ENCODE measurements around the gene DIPK1B.
"Not testable (repeated sequence)": the region's sequence is repeated elsewhere in the genome, so short reads cannot be mapped to it uniquely, and the experiment has no call there.

The DIPK1B gene

GRCh38 chr9:136748201-136748600 lies 35.8 kb downstream of the DIPK1B start, which contains the start of gene LCN6:
Gene LCN6, minus strand, starts transcription at chr9:136748525. Its CDS starts 42 bp downstream, at chr9:136748483.
- H3K27ac ChIP-seq (ENCODE audit: low read depth, low read length) = no peak within 1 kb of the TSS
- no peak within 1 kb of the TSS for H3K9ac ChIP-seq (ENCODE audit: low read length)
- H3K4me3 ChIP-seq (ENCODE audit: low read depth in 1 of 2, low read length in 2 of 2) = no peak within 1 kb of the TSS
- no peaks in the 10 kb centered on the region for H3K9me3 ChIP-seq (ENCODE audit: low read length)
- H3K36me3 ChIP-seq (ENCODE audit: insufficient read depth, low read length) = no peaks in the 10 kb centered on the region
- no peaks in the 10 kb centered on the region for H3K4me1 ChIP-seq (ENCODE audit: insufficient read depth, low read length)
- H3K27me3 ChIP-seq (ENCODE audit: control insufficient read depth in 1 of 2, insufficient read depth in 2 of 2, low read length in 2 of 2) = peaks cover 7 to 16% of the 10 kb centered on the region in 2 donors

- H3K36me3 ChIP-seq (ENCODE audit: insufficient read depth, low read length) = no peaks in the 10 kb centered on the region
- peaks cover 0 to 9% of the 10 kb centered on the region in 2 donors for H3K27me3 ChIP-seq (ENCODE audit: control insufficient read depth in 1 of 2, insufficient read depth in 2 of 2, low read length in 2 of 2)
- no peak overlapping the region for H3K27ac ChIP-seq (ENCODE audit: low read depth, low read length)
- no peak overlapping the region for H3K4me3 ChIP-seq (ENCODE audit: low read depth in 1 of 2, low read length in 2 of 2)
- no peaks in the 10 kb centered on the region for H3K9me3 ChIP-seq (ENCODE audit: low read length)
- no peaks in the 10 kb centered on the region for H3K4me1 ChIP-seq (ENCODE audit: insufficient read depth, low read length)
- no peak overlapping the region for H3K9ac ChIP-seq (ENCODE audit: low read length)
Measured at GRCh38 chr9:136748666-136749611, 36.6 kb downstream of the DIPK1B start.

GRCh38 chr9:136750526-136750925 lies 38.2 kb downstream of the DIPK1B start:
- no peaks in the 10 kb centered on the region for H3K36me3 ChIP-seq (ENCODE audit: insufficient read depth, low read length)
- no peak overlapping the region for H3K4me3 ChIP-seq (ENCODE audit: low read depth in 1 of 2, low read length in 2 of 2)
- peaks cover 0 to 5% of the 10 kb centered on the region in 2 donors for H3K27me3 ChIP-seq (ENCODE audit: control insufficient read depth in 1 of 2, insufficient read depth in 2 of 2, low read length in 2 of 2)
- H3K4me1 ChIP-seq (ENCODE audit: insufficient read depth, low read length) = no peaks in the 10 kb centered on the region
- H3K27ac ChIP-seq (ENCODE audit: low read depth, low read length) = no peak overlapping the region
- no peaks in the 10 kb centered on the region for H3K9me3 ChIP-seq (ENCODE audit: low read length)
- no peak overlapping the region for H3K9ac ChIP-seq (ENCODE audit: low read length)

- no peak overlapping the region for H3K9ac ChIP-seq (ENCODE audit: low read length)
- H3K27me3 ChIP-seq (ENCODE audit: control insufficient read depth in 1 of 2, insufficient read depth in 2 of 2, low read length in 2 of 2) = peaks cover 0 to 5% of the 10 kb centered on the region in 2 donors
- H3K27ac ChIP-seq (ENCODE audit: low read depth, low read length) = no peak overlapping the region
- H3K4me3 ChIP-seq (ENCODE audit: low read depth in 1 of 2, low read length in 2 of 2) = no peak overlapping the region
- H3K9me3 ChIP-seq (ENCODE audit: low read length) = no peaks in the 10 kb centered on the region
- no peaks in the 10 kb centered on the region for H3K4me1 ChIP-seq (ENCODE audit: insufficient read depth, low read length)
- no peaks in the 10 kb centered on the region for H3K36me3 ChIP-seq (ENCODE audit: insufficient read depth, low read length)
Measured at GRCh38 chr9:136751244-136751643, 38.9 kb downstream of the DIPK1B start.

- Histone ChIP-seq H3K9me3 (ENCODE audit: low read length) (no peaks in the 10 kb centered on the region), H3K9ac (ENCODE audit: low read length) (no peak overlapping the region), H3K27me3 (ENCODE audit: control insufficient read depth in 1 of 2, insufficient read depth in 2 of 2, low read length in 2 of 2) (peaks cover 0 to 5% of the 10 kb centered on the region in 2 donors), H3K4me3 (ENCODE audit: low read depth in 1 of 2, low read length in 2 of 2) (no peak overlapping the region), H3K4me1 (ENCODE audit: insufficient read depth, low read length) (no peaks in the 10 kb centered on the region), H3K36me3 (ENCODE audit: insufficient read depth, low read length) (no peaks in the 10 kb centered on the region), H3K27ac (ENCODE audit: low read depth, low read length) (no peak overlapping the region)
Measured at GRCh38 chr9:136751814-136752213, 39.4 kb downstream of the DIPK1B start.

- Histone ChIP-seq H3K9ac (ENCODE audit: low read length) (no peak overlapping the region), H3K4me1 (ENCODE audit: insufficient read depth, low read length) (no peaks in the 10 kb centered on the region), H3K27me3 (ENCODE audit: control insufficient read depth in 1 of 2, insufficient read depth in 2 of 2, low read length in 2 of 2) (peaks cover 0 to 10% of the 10 kb centered on the region in 2 donors), H3K27ac (ENCODE audit: low read depth, low read length) (no peak overlapping the region), H3K9me3 (ENCODE audit: low read length) (no peaks in the 10 kb centered on the region), H3K4me3 (ENCODE audit: low read depth in 1 of 2, low read length in 2 of 2) (no peak overlapping the region), H3K36me3 (ENCODE audit: insufficient read depth, low read length) (no peaks in the 10 kb centered on the region)
Measured at GRCh38 chr9:136753371-136754058, 41.1 kb downstream of the DIPK1B start.

- Histone ChIP-seq H3K27ac (ENCODE audit: low read depth, low read length) (no peak overlapping the region), H3K9me3 (ENCODE audit: low read length) (no peaks in the 10 kb centered on the region), H3K4me1 (ENCODE audit: insufficient read depth, low read length) (no peaks in the 10 kb centered on the region), H3K27me3 (ENCODE audit: control insufficient read depth in 1 of 2, insufficient read depth in 2 of 2, low read length in 2 of 2) (peaks cover 0 to 10% of the 10 kb centered on the region in 2 donors), H3K9ac (ENCODE audit: low read length) (no peak overlapping the region), H3K36me3 (ENCODE audit: insufficient read depth, low read length) (no peaks in the 10 kb centered on the region), H3K4me3 (ENCODE audit: low read depth in 1 of 2, low read length in 2 of 2) (no peak overlapping the region)
Measured at GRCh38 chr9:136754059-136754572, 41.7 kb downstream of the DIPK1B start.

- Histone ChIP-seq H3K27me3 (ENCODE audit: control insufficient read depth in 1 of 2, insufficient read depth in 2 of 2, low read length in 2 of 2) (peaks cover 0 to 10% of the 10 kb centered on the region in 2 donors), H3K36me3 (ENCODE audit: insufficient read depth, low read length) (no peaks in the 10 kb centered on the region), H3K4me1 (ENCODE audit: insufficient read depth, low read length) (no peaks in the 10 kb centered on the region), H3K4me3 (ENCODE audit: low read depth in 1 of 2, low read length in 2 of 2) (no peak overlapping the region), H3K27ac (ENCODE audit: low read depth, low read length) (no peak overlapping the region), H3K9me3 (ENCODE audit: low read length) (no peaks in the 10 kb centered on the region), H3K9ac (ENCODE audit: low read length) (no peak overlapping the region)
Measured at GRCh38 chr9:136754626-136755301, 42.4 kb downstream of the DIPK1B start.

GRCh38 chr9:136755302-136756133 lies 43.1 kb downstream of the DIPK1B start:
- not testable (repeated sequence) for H3K9ac ChIP-seq (ENCODE audit: low read length); H3K9me3 ChIP-seq (ENCODE audit: low read length); H3K27me3 ChIP-seq (ENCODE audit: control insufficient read depth in 1 of 2, insufficient read depth in 2 of 2, low read length in 2 of 2); H3K36me3 ChIP-seq (ENCODE audit: insufficient read depth, low read length); H3K4me3 ChIP-seq (ENCODE audit: low read depth in 1 of 2, low read length in 2 of 2); H3K27ac ChIP-seq (ENCODE audit: low read depth, low read length); H3K4me1 ChIP-seq (ENCODE audit: insufficient read depth, low read length)

GRCh38 chr9:136756134-136756438 lies 43.7 kb downstream of the DIPK1B start:
- H3K4me1 ChIP-seq (ENCODE audit: insufficient read depth, low read length) = no peaks in the 10 kb centered on the region
- H3K36me3 ChIP-seq (ENCODE audit: insufficient read depth, low read length) = no peaks in the 10 kb centered on the region
- no peak overlapping the region for H3K4me3 ChIP-seq (ENCODE audit: low read depth in 1 of 2, low read length in 2 of 2)
- H3K27ac ChIP-seq (ENCODE audit: low read depth, low read length) = no peak overlapping the region
- no peaks in the 10 kb centered on the region for H3K9me3 ChIP-seq (ENCODE audit: low read length)
- H3K9ac ChIP-seq (ENCODE audit: low read length) = no peak overlapping the region
- H3K27me3 ChIP-seq (ENCODE audit: control insufficient read depth in 1 of 2, insufficient read depth in 2 of 2, low read length in 2 of 2) = peaks cover 0 to 10% of the 10 kb centered on the region in 2 donors
